ENCODE measurements around the gene NIPBL.

GRCh38 chr5:36854402-36855140, 22.0 kb upstream of the NIPBL start:
- TF ChIP-seq POLR2AphosphoS5 (IDR thresholded peaks at IDR 0.05) (no peak), POLR2A (IDR thresholded peaks at IDR 0.05) (no peak)

All from breast epithelium (tissue), 3 donors.